Peyer's patch (tissue), 4 donors: ENCODE results near the gene OLFM1. TPM values are rescaled to one million over a fixed set of nuclear protein-coding genes. Genes with fewer than 3 reads are reported as not detected.

Source experiments
- DNase-seq, 3 donors: peaks; one replicate each; pipeline ENCODE4 v3.0.0-alpha.2; 2017 to 2019
- H3K27ac ChIP-seq, 4 donors: fragments of 200-600 bp; sonication (generic); one replicate each; pipeline ENCODE4 v1.5.1; 2016 to 2019
- H3K27me3 ChIP-seq, 2 donors: fragments of 200-600 bp; sonication (generic); one replicate each; pipeline ENCODE4 v1.5.1; 2019
- H3K36me3 ChIP-seq, 3 donors: fragments of 200-600 bp; sonication (generic); one replicate each; pipeline ENCODE4 v1.5.1; 2016 to 2019
- H3K4me1 ChIP-seq, 4 donors: fragments of 200-600 bp; sonication (generic); one replicate each; pipeline ENCODE4 v1.5.1; 2016 to 2019
- H3K4me3 ChIP-seq, 4 donors: fragments of 200-600 bp; sonication (generic); 1 replicate in 3 of 4; 2 replicates in 1 of 4; pipeline ENCODE4 v1.5.1; 2016 to 2019; ENCODE audit warnings: mild to moderate bottlenecking in 1 of 4
- H3K9me3 ChIP-seq, 4 donors: fragments of 200-600 bp; sonication (generic); one replicate each; pipeline ENCODE4 v1.5.1; 2016 to 2019; ENCODE audit warnings: mild to moderate bottlenecking in 1 of 4
- POLR2A ChIP-seq, 2 donors: fragments of 450-650 bp; IDR thresholded peaks; one replicate each; pipeline ENCODE4 v1.5.1; 2017; ENCODE audit warnings: antibody characterized with exemption in 2 of 2, mild to moderate bottlenecking in 2 of 2, moderate library complexity in 2 of 2
- total RNA-seq, 4 donors: library from RNA; depleted of rRNA; stranded (reverse); fragments of >200 nt; gene quantifications; one replicate each; pipeline ENCODE4 v1.1.0, GENCODE V29; 2016
- TF ChIP-seq, protein P1 (sequence below), 6 experiments: fragments of 450-650 bp in 4 of 6; fragments of 200-600 bp in 2 of 6; sonication (generic) in 1 of 6; IDR thresholded peaks; one replicate each; pipeline ENCODE4 v1.5.1; 2017 to 2019; ENCODE audit warnings: antibody characterized with exemption in 6 of 6, mild to moderate bottlenecking in 3 of 6, moderate library complexity in 1 of 6

OLFM1 gene
- total RNA-seq, 4 donors from 2014 or later, result 2.5 to 5.8 (median 4.9) TPM

GRCh38 chr9:135073081-135073740 lies 14.3 kb upstream of the OLFM1 start:
- DNase-seq, result peak in 2 of 3 donors; percentile 10 to 15
- TF ChIP-seq, protein P1, sequence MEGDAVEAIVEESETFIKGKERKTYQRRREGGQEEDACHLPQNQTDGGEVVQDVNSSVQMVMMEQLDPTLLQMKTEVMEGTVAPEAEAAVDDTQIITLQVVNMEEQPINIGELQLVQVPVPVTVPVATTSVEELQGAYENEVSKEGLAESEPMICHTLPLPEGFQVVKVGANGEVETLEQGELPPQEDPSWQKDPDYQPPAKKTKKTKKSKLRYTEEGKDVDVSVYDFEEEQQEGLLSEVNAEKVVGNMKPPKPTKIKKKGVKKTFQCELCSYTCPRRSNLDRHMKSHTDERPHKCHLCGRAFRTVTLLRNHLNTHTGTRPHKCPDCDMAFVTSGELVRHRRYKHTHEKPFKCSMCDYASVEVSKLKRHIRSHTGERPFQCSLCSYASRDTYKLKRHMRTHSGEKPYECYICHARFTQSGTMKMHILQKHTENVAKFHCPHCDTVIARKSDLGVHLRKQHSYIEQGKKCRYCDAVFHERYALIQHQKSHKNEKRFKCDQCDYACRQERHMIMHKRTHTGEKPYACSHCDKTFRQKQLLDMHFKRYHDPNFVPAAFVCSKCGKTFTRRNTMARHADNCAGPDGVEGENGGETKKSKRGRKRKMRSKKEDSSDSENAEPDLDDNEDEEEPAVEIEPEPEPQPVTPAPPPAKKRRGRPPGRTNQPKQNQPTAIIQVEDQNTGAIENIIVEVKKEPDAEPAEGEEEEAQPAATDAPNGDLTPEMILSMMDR (IDR thresholded peaks at IDR 0.05), result no peak
- no peak for TF ChIP-seq POLR2A (IDR thresholded peaks at IDR 0.05)
- H3K36me3 ChIP-seq, result no peaks in the 10 kb centered on the region
- H3K9me3 ChIP-seq, result no peaks in the 10 kb centered on the region
- no peak overlapping the region for H3K27ac ChIP-seq
- no peak overlapping the region for H3K4me3 ChIP-seq
- H3K4me1 ChIP-seq, result peaks cover 0 to 8% (median 0%) of the 10 kb centered on the region in 4 donors
- H3K27me3 ChIP-seq, result no peaks in the 10 kb centered on the region

DNA sequence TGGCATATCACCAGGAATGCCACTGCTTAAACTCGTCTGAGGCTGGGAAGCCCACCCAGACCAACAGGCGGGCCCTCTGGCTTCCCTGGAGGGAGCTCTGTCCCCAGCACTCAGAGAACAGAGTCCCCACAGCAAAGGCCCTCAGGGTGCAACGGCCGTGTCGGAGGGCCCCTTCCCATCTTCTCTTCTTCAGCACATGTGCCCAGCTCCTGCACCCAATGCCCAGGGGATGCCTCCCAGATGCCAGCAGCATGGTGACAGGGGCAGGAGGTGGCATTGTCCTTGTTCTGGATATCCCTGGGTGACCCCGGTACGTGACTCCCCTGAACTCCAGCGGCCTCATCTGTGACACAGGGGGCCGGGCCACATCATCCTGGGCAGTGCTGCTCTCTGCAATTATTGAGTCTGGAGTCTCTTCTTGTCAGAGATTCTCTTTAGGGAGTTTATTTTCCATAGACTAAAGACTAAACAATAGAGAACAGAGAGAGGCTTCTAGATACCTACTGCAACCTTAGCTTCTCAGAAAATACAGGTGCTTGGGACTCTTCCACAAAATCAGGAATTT lies 13.6 kb upstream of the OLFM1 start:
- H3K9me3 ChIP-seq, result no peaks in the 10 kb centered on the region
- no peaks in the 10 kb centered on the region for H3K36me3 ChIP-seq
- peaks cover 0 to 8% (median 0%) of the 10 kb centered on the region in 4 donors for H3K4me1 ChIP-seq
- no peak for TF ChIP-seq POLR2A (IDR thresholded peaks at IDR 0.05)
- TF ChIP-seq, protein P1 (IDR thresholded peaks at IDR 0.05), result no peak
- H3K27ac ChIP-seq, result no peak overlapping the region
- no peaks in the 10 kb centered on the region for H3K27me3 ChIP-seq
- H3K4me3 ChIP-seq, result no peak overlapping the region
- DNase-seq, result peak in 2 of 3 donors; percentile 15 to 22

DNA sequence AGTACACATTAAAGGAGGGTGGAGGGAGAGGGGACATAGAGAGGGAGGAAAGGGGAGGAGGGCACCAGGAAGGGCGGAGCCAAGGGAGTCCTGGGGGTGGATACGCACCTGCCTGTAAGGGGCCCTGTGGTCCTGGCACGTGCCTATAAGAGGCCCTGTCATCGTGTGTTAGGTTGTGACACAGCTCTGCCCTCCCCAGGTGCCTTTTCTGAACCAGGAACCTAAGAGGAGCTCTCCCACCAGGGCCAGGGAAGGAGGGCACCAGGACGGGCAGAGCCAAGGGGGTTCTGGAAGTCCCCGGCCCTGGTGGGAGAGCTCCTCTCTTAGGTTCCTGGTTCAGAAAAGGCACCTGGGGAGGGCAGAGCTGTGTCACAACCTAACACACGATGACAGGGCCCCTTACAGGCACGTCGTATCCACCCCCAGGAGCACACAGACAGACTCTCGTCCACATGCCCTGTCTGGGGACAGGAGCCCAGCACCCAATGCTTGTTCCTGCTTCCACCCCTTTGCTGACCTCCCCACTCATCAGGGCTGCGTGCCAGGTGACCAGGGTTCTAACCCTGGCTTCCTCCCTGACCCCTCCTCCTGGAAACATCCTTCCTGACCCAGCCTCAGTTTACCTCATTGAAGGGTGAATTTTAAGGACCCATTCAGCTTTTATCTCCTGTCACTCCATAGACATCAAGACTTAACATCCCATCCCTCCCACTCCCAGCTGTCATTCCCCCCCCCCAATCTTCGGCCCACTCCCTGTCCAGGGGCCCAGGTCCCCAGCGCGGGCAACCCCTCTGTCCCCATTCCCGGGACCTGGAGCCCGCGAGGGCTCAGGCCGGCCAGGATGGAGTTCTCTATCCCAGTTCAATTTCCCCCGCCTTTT lies 12.9 kb upstream of the OLFM1 start:
- no peaks in the 10 kb centered on the region for H3K27me3 ChIP-seq
- TF ChIP-seq, protein P1 (IDR thresholded peaks at IDR 0.05), result no peak
- TF ChIP-seq POLR2A (IDR thresholded peaks at IDR 0.05), result no peak
- H3K9me3 ChIP-seq, result no peaks in the 10 kb centered on the region
- peak overlapping the region in 1 of 4 donors; percentile 6 for H3K27ac ChIP-seq
- H3K36me3 ChIP-seq, result no peaks in the 10 kb centered on the region
- peak overlapping the region; percentile 25 to 59 (median 42) for H3K4me3 ChIP-seq
- DNase-seq, result peak in 2 of 3 donors; percentile 8 to 34
- peaks cover 0 to 8% (median 0%) of the 10 kb centered on the region in 4 donors for H3K4me1 ChIP-seq

DNA sequence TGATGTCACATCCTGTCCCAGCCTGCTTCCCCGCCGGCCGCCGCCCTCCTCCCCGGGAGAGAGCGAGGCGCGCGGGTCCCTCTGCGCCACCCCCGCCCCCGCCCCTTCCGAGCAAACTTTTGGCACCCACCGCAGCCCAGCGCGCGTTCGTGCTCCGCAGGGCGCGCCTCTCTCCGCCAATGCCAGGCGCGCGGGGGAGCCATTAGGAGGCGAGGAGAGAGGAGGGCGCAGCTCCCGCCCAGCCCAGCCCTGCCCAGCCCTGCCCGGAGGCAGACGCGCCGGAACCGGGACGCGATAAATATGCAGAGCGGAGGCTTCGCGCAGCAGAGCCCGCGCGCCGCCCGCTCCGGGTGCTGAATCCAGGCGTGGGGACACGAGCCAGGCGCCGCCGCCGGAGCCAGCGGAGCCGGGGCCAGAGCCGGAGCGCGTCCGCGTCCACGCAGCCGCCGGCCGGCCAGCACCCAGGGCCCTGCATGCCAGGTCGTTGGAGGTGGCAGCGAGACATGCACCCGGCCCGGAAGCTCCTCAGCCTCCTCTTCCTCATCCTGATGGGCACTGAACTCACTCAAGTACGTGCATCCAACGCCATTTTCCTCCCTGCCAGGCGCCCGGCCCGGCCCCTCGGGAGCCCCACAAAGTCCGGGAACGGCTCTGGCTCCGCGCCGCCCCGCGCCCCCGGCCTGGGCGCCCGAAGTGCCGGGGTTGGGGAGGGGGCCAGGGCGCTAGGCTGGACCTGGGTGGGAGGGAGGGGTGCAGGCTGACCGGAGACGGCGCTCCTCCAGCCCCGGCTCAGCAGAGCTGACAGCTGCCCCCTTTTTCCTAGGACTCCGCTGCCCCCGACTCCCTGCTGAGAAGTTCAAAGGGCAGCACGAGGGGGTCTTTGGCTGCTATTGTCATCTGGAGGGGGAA lies 12.0 kb upstream of the OLFM1 start:
- Histone ChIP-seq H3K9me3 (no peaks in the 10 kb centered on the region), H3K4me3 (peak overlapping the region; percentile 25 to 59 (median 42)), H3K36me3 (no peaks in the 10 kb centered on the region), H3K27ac (peak overlapping the region in 1 of 4 donors; percentile 6), H3K27me3 (no peaks in the 10 kb centered on the region), H3K4me1 (peaks cover 0 to 8% (median 0%) of the 10 kb centered on the region in 4 donors)
- peak in 2 of 3 donors; percentile 47 to 49 for DNase-seq
- TF ChIP-seq, protein P1 (IDR thresholded peaks at IDR 0.05), result no peak
- TF ChIP-seq POLR2A (IDR thresholded peaks at IDR 0.05), result no peak
